ENCODE measurements around the gene FOSL1. TPM values are rescaled to one million over a fixed set of nuclear protein-coding genes. Genes with fewer than 3 reads are reported as not detected.

FOSL1 gene
- total and polyA plus RNA-seq, 2 of the 13 experiments (the other 11 are each of a cell fraction or from before 2014, with no cell fraction given) = 4.0 to 4.1 TPM

DNA sequence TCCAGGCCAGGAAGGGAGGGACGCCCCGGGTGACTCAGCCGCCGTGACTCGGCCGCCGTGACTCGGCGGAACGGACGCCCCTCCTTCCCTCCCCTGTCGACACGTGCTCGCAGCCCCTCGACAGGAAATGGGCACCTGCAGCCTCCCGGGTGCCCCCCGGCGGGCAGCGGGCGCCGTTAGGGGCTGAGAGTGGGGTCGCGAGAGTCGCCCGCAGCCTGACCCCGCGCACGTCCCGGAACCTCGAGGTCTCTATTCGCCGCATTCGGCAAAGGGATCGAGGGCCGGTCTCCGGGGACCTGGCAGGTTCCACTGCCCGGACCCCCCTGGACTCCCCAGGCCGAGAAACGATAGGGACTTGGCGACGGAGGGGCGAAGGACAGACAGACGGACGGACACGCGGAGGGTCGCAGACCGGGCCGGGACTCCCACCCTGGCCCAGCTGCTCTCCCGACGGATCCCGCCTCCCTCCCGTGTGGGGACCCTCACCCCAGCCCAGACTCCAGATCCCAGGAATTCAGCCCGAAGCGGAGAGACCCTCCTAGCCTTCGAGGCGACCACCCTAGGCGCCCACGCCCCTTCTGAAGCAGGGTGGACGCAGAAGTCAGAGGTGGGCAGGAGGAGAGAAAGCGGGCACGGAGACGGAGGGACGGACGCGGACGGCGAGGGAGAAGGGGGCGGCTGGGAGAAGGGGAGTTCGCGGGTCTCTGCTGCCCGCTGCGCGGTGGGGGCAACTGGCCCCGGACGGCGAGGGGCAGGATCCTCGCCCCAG, 648 bp downstream of the FOSL1 start (continued):
- TF ChIP-seq, protein P1, sequence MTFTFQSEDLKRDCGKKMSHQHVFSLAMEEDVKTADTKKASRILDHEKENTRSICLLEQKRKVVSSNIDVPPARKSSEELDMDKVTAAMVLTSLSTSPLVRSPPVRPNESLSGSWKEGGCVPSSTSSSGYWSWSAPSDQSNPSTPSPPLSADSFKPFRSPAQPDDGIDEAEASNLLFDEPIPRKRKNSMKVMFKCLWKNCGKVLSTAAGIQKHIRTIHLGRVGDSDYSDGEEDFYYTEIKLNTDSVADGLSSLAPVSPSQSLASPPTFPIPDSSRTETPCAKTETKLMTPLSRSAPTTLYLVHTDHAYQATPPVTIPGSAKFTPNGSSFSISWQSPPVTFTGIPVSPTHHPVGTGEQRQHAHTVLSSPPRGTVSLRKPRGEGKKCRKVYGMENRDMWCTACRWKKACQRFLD (CRISPR knock-in tag; IDR thresholded peaks at IDR 0.05; ENCODE audit: borderline replicate concordance) = no peak
- TF ChIP-seq ZNF446 (CRISPR knock-in tag; IDR thresholded peaks at IDR 0.05) = peak; percentile 57
- peak; percentile 73; the same call in 1 of the 2 replicates for TF ChIP-seq SPEN (CRISPR knock-in tag; IDR thresholded peaks at IDR 0.05; ENCODE audit: low read depth)
- TF ChIP-seq, protein P2, sequence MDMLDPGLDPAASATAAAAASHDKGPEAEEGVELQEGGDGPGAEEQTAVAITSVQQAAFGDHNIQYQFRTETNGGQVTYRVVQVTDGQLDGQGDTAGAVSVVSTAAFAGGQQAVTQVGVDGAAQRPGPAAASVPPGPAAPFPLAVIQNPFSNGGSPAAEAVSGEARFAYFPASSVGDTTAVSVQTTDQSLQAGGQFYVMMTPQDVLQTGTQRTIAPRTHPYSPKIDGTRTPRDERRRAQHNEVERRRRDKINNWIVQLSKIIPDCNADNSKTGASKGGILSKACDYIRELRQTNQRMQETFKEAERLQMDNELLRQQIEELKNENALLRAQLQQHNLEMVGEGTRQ (IDR thresholded peaks at IDR 0.05; ENCODE audit: low read depth, low read length) = no peak
- TF ChIP-seq, protein P2 (CRISPR knock-in tag; IDR thresholded peaks at IDR 0.05; ENCODE audit: borderline replicate concordance) = peak; percentile 59; the same call in 1 of the 2 replicates
- TF ChIP-seq, protein P3, sequence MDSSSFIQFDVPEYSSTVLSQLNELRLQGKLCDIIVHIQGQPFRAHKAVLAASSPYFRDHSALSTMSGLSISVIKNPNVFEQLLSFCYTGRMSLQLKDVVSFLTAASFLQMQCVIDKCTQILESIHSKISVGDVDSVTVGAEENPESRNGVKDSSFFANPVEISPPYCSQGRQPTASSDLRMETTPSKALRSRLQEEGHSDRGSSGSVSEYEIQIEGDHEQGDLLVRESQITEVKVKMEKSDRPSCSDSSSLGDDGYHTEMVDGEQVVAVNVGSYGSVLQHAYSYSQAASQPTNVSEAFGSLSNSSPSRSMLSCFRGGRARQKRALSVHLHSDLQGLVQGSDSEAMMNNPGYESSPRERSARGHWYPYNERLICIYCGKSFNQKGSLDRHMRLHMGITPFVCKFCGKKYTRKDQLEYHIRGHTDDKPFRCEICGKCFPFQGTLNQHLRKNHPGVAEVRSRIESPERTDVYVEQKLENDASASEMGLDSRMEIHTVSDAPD (CRISPR knock-in tag; IDR thresholded peaks at IDR 0.05) = 0 out of 2 replicates have a peak, but pooled peaks have one; percentile 51
- peak; percentile 68; the same call in 1 of the 2 replicates for TF ChIP-seq ZNF329 (CRISPR knock-in tag; IDR thresholded peaks at IDR 0.05; ENCODE audit: low read depth)
- TF ChIP-seq SNAPC2 (CRISPR knock-in tag; IDR thresholded peaks at IDR 0.05) = 0 out of 2 replicates have a peak, but pooled peaks have one; percentile 52
- TF ChIP-seq, protein P4, sequence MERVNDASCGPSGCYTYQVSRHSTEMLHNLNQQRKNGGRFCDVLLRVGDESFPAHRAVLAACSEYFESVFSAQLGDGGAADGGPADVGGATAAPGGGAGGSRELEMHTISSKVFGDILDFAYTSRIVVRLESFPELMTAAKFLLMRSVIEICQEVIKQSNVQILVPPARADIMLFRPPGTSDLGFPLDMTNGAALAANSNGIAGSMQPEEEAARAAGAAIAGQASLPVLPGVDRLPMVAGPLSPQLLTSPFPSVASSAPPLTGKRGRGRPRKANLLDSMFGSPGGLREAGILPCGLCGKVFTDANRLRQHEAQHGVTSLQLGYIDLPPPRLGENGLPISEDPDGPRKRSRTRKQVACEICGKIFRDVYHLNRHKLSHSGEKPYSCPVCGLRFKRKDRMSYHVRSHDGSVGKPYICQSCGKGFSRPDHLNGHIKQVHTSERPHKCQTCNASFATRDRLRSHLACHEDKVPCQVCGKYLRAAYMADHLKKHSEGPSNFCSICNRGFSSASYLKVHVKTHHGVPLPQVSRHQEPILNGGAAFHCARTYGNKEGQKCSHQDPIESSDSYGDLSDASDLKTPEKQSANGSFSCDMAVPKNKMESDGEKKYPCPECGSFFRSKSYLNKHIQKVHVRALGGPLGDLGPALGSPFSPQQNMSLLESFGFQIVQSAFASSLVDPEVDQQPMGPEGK (CRISPR knock-in tag; IDR thresholded peaks at IDR 0.05) = peak; percentile 69
- TF ChIP-seq, protein P5, sequence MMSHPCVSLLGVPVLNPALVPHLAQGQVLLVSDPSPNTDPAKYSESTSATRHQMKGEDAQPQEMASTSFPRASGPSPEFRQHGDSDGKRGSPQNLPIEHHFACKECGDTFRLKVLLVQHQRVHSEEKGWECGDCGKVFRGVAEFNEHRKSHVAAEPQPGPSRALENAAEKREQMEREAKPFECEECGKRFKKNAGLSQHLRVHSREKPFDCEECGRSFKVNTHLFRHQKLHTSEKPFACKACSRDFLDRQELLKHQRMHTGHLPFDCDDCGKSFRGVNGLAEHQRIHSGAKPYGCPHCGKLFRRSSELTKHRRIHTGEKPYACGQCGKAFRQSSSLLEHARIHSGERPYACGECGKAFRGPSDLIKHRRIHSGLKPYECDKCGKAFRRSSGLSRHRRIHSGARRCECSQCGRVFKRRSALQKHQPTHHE (CRISPR knock-in tag; IDR thresholded peaks at IDR 0.05; ENCODE audit: borderline replicate concordance) = no peak
- TF ChIP-seq, protein P6, sequence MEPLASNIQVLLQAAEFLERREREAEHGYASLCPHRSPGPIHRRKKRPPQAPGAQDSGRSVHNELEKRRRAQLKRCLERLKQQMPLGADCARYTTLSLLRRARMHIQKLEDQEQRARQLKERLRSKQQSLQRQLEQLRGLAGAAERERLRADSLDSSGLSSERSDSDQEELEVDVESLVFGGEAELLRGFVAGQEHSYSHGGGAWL (CRISPR knock-in tag; IDR thresholded peaks at IDR 0.05) = peak; percentile 88; the same call in 1 of the 2 replicates
- TF ChIP-seq TOPORS (CRISPR knock-in tag; IDR thresholded peaks at IDR 0.05) = peak; percentile 65
- TF ChIP-seq EP300 (IDR thresholded peaks at IDR 0.05; ENCODE audit: low read depth in 2 of 2, low read length in 2 of 2) = no peak
- peak; percentile 41; the same call in 1 of the 2 replicates for TF ChIP-seq EP300 (CRISPR knock-in tag; IDR thresholded peaks at IDR 0.05; ENCODE audit: borderline replicate concordance)
- no peak for TF ChIP-seq ZEB1 (IDR thresholded peaks at IDR 0.05; ENCODE audit: insufficient replicate concordance, low read depth)
- TF ChIP-seq ZNF788 (CRISPR knock-in tag; IDR thresholded peaks at IDR 0.05; ENCODE audit: borderline replicate concordance) = 0 out of 2 replicates have a peak, but pooled peaks have one; percentile 9
- peak; percentile 61; the same call in 1 of the 2 replicates for TF ChIP-seq ZNF75D (CRISPR knock-in tag; IDR thresholded peaks at IDR 0.05; ENCODE audit: borderline replicate concordance)
- TF ChIP-seq DMAP1 (CRISPR knock-in tag; IDR thresholded peaks at IDR 0.05) = peak; percentile 90
